SK-N-SH treated with all-trans-retinoic acid at 6 μM for 48 hours (cell line): ENCODE data around the gene SCAP.

Source experiments
- ATAC-seq: fragments of 200-7000 bp; cut with Tn5 transposase; 3 replicates; pipeline ENCODE4 v1.9.1; 2020; ENCODE audit warnings: mild to moderate bottlenecking, moderate library complexity
- ARNTL ChIP-seq: fragments of 450-650 bp; formaldehyde crosslinking; IDR thresholded peaks from 2 replicates; pipeline ENCODE4 v1.5.0; 2020; ENCODE audit warnings: low read depth, mild to moderate bottlenecking, moderate library complexity, borderline replicate concordance
- BACH2 ChIP-seq: fragments of 250-450 bp; sonication (Bioruptor Pico); IDR thresholded peaks from 2 replicates; pipeline ENCODE4 v1.9.0; 2021; ENCODE audit warnings: mild to moderate bottlenecking, borderline replicate concordance
- CREB5 ChIP-seq: fragments of 250-450 bp; sonication (Bioruptor Pico); IDR thresholded peaks from 2 replicates; pipeline ENCODE4 v1.5.1; 2020; ENCODE audit warnings: low read depth, mild to moderate bottlenecking, moderate library complexity
- CSDC2 ChIP-seq: fragments of 250-450 bp; sonication (Bioruptor Pico); IDR thresholded peaks from 2 replicates; pipeline ENCODE4 v1.5.0; 2020; ENCODE audit warnings: mild to moderate bottlenecking, moderate library complexity
- CSRNP3 ChIP-seq: fragments of 250-450 bp; sonication (Bioruptor Pico); IDR thresholded peaks from 2 replicates; pipeline ENCODE4 v1.5.1; 2021; ENCODE audit warnings: mild to moderate bottlenecking, moderate library complexity
- ESRRG ChIP-seq: fragments of 250-450 bp; sonication (Bioruptor Pico); IDR thresholded peaks from 2 replicates; pipeline ENCODE4 v1.6.1; 2021; ENCODE audit warnings: mild to moderate bottlenecking
- GLIS3 ChIP-seq: fragments of 250-450 bp; sonication (Bioruptor Pico); IDR thresholded peaks from 2 replicates; pipeline ENCODE4 v1.5.0; 2020; ENCODE audit warnings: mild to moderate bottlenecking, moderate library complexity
- ISL1 ChIP-seq: fragments of 250-450 bp; sonication (Bioruptor Pico); IDR thresholded peaks from 2 replicates; pipeline ENCODE4 v2.1.2; 2022; ENCODE audit warnings: mild to moderate bottlenecking, moderate library complexity
- OSR1 ChIP-seq: fragments of 250-450 bp; sonication (Bioruptor Pico); IDR thresholded peaks from 2 replicates; pipeline ENCODE4 v1.8.0; 2022; ENCODE audit warnings: moderate library complexity, mild to moderate bottlenecking, inconsistent platforms
- PATZ1 ChIP-seq: fragments of 250-450 bp; sonication (Bioruptor Pico); IDR thresholded peaks from 2 replicates; pipeline ENCODE4 v1.8.0; 2020; ENCODE audit warnings: mild to moderate bottlenecking, moderate library complexity, borderline replicate concordance
- POU6F1 ChIP-seq: fragments of 250-450 bp; sonication (Bioruptor Pico); IDR thresholded peaks from 2 replicates; pipeline ENCODE4 v1.8.0; 2021; ENCODE audit warnings: low read depth, mild to moderate bottlenecking, moderate library complexity, borderline replicate concordance
- PPARA ChIP-seq: fragments of 250-450 bp; sonication (Bioruptor Pico); IDR thresholded peaks from 2 replicates; pipeline ENCODE4 v1.5.0; 2020; ENCODE audit warnings: mild to moderate bottlenecking, borderline replicate concordance
- SNAI2 ChIP-seq: fragments of 250-450 bp; sonication (Bioruptor Pico); IDR thresholded peaks from 2 replicates; pipeline ENCODE4 v1.5.0; 2020; ENCODE audit warnings: mild to moderate bottlenecking, moderate library complexity
- TCF4 ChIP-seq: fragments of 250-450 bp; sonication (Bioruptor Pico); IDR thresholded peaks from 2 replicates; pipeline ENCODE4 v1.8.0; 2021; ENCODE audit warnings: mild to moderate bottlenecking, moderate library complexity, borderline replicate concordance
- ZFP30 ChIP-seq: fragments of 450-650 bp; formaldehyde crosslinking; IDR thresholded peaks from 2 replicates; pipeline ENCODE4 v1.5.0; 2022; ENCODE audit warnings: mild to moderate bottlenecking, moderate library complexity
- ZNF8 ChIP-seq: fragments of 450-650 bp; formaldehyde crosslinking; IDR thresholded peaks from 2 replicates; pipeline ENCODE4 v1.5.0; 2020; ENCODE audit warnings: mild to moderate bottlenecking, moderate library complexity
- TF ChIP-seq, protein P1 (sequence below): fragments of 250-450 bp; sonication (Bioruptor Pico); IDR thresholded peaks from 2 replicates; pipeline ENCODE4 v1.5.0; 2020; ENCODE audit warnings: mild to moderate bottlenecking, moderate library complexity

SCAP gene

GRCh38 chr3:47412842-47413520 lies 62.8 kb downstream of the SCAP start:
- no peak for TF ChIP-seq PATZ1
- no peak for TF ChIP-seq OSR1 (CRISPR knock-in tag)
- TF ChIP-seq PPARA (CRISPR knock-in tag): no peak
- TF ChIP-seq CSDC2 (CRISPR knock-in tag): no peak
- no peak for TF ChIP-seq CREB5 (CRISPR knock-in tag)
- TF ChIP-seq GLIS3 (CRISPR knock-in tag): no peak
- no peak for TF ChIP-seq ZFP30
- TF ChIP-seq ISL1 (CRISPR knock-in tag): no peak
- TF ChIP-seq SNAI2 (CRISPR knock-in tag): no peak
- ATAC-seq: no peak

DNA sequence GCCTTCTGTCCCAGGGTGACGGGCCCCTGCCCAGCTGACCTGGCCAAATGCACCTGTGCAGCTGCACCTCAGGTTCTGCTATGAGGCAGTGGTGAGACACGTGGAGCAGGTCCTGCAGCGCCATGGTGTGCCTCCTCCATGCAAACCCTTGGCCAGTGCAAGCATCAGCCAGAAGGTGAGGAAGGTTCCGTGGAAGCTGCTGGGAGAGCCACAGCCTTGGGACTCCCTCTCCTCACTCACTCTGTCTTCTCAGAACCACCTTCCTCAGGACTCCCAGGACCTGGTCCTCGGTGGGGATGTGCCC lies 63.3 kb downstream of the SCAP start:
- no peak for TF ChIP-seq ARNTL (CRISPR knock-in tag)
- no peak for TF ChIP-seq CSRNP3
- no peak for TF ChIP-seq POU6F1 (CRISPR knock-in tag)
- TF ChIP-seq TCF4 (CRISPR knock-in tag): no peak
- no peak for TF ChIP-seq GLIS3 (CRISPR knock-in tag)
- no peak for TF ChIP-seq CSDC2 (CRISPR knock-in tag)
- TF ChIP-seq CREB5 (CRISPR knock-in tag): no peak
- TF ChIP-seq, protein P1, sequence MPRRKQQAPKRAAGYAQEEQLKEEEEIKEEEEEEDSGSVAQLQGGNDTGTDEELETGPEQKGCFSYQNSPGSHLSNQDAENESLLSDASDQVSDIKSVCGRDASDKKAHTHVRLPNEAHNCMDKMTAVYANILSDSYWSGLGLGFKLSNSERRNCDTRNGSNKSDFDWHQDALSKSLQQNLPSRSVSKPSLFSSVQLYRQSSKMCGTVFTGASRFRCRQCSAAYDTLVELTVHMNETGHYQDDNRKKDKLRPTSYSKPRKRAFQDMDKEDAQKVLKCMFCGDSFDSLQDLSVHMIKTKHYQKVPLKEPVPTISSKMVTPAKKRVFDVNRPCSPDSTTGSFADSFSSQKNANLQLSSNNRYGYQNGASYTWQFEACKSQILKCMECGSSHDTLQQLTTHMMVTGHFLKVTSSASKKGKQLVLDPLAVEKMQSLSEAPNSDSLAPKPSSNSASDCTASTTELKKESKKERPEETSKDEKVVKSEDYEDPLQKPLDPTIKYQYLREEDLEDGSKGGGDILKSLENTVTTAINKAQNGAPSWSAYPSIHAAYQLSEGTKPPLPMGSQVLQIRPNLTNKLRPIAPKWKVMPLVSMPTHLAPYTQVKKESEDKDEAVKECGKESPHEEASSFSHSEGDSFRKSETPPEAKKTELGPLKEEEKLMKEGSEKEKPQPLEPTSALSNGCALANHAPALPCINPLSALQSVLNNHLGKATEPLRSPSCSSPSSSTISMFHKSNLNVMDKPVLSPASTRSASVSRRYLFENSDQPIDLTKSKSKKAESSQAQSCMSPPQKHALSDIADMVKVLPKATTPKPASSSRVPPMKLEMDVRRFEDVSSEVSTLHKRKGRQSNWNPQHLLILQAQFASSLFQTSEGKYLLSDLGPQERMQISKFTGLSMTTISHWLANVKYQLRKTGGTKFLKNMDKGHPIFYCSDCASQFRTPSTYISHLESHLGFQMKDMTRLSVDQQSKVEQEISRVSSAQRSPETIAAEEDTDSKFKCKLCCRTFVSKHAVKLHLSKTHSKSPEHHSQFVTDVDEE (CRISPR knock-in tag): no peak
- TF ChIP-seq ESRRG (CRISPR knock-in tag): no peak
- TF ChIP-seq ZNF8: no peak
- TF ChIP-seq PATZ1: no peak
- TF ChIP-seq ZFP30: no peak
- TF ChIP-seq BACH2 (CRISPR knock-in tag): no peak
- TF ChIP-seq ISL1 (CRISPR knock-in tag): no peak
- no peak for TF ChIP-seq OSR1 (CRISPR knock-in tag)
- TF ChIP-seq, all 23 proteins: peak for 0
- ATAC-seq: no peak
